NK-92 treated with Interleukin-12 subunit alpha and Interleukin-12 subunit beta, amount 100 ng/mL, for 24 hours (cell line): ENCODE data around the gene ACOT2.
"Not testable (repeated sequence)": the region's sequence is repeated elsewhere in the genome, so short reads cannot be mapped to it uniquely, and the experiment has no call there.

Source experiments
- DNase-seq: peaks from one replicate; lab custom pipeline; 2025; lab: John Stamatoyannopoulos, UW

ACOT2 gene

DNA sequence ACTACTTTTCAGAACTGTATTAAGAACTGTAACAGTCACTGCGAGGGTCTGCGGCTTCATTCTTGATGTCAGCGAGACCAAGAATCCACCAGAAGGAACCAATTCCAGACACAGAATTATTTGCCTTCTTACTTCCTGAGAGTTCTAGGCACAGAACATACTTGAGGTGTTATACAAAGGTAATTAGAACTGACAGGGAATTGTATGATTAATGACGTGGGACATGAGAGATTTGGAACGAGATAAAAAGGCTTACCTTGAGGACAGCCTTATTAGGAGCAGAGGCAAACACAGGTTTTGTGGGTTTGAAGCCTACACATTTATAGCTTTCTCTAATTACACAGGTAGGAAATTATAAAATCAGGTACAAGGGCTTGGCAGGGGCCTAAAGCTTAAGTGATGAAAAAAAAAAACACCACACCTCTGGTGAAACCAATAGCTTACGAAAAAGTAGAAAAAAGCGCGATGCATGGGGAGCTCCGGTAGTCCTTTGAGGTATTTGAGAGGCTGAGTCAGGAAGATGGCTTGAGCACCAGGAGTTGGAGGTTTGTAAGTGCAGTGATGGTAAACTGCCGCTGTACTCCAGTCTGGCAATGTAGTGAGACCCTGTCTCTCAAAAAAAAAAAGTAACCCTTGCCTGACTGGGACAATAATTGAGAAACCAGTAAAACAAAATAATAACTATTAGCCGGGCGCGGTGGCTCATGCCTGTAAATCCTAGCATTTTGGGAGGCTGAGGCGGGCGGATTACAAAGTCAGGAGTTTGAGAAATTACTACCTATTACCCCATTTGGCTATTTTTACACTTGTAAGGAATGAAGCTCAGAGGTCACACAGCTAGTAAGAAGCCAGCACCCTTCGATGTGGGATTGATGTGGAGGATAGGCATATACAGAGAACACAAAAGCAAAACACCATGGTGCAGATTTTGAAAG lies 795 bp upstream of the ACOT2 start:
- no peak for DNase-seq

DNA sequence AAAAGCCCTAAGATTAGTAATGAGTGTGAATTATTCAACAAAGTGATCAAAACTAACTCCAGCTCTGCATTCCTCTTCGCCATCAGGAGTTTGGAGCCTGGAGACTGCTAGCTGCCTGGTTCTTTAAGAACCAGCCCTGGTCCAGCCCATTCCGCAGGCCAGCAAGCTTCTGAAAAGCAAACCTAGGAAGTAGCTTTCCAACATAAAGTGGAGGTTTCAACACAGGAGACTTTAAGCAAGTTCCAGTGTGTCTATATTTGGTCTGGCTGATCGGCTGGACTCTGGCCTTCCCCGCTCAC lies 178 bp upstream of the ACOT2 start:
- DNase-seq: not testable (repeated sequence)

DNA sequence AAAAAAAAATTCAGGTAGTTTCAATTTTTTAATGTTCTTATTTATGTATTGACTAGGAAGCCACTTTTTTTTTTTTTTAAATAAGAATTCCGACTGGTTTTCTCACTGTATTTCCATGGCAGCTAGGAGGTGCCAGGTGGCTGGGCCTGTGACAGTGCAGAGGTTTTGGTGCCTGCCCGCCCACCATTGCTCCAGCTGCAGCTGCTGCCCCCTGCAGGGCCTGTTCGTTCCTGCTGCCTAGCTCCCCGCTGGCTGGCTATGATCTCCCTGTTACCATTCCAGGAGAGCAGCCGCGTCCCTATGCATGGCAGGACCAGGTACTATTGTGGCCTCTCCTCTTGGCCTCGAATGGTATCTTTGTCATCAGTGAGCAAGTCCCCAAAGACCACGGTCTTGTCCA lies 1.9 kb downstream of the ACOT2 start:
- DNase-seq: peak; percentile 43

DNA sequence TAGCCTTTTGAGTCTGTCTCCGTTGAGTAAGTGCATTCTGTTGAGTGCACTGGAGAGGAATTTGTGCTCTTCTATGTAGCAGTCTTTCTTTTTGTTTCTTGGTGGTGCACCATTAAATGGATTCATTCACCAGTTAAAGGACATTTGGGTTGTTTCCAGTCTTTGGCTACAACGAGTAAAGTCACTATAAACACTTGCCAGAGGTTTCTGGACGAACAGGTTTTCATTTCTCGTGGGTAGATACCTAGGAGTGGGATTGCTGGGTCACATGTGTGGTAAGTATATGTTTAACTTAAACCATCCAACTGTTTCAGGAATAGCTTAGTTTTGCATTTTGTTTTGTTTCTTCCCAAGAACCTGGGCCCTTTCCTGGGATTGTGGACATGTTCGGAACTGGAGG lies 4.0 kb downstream of the ACOT2 start:
- not testable (repeated sequence) for DNase-seq

DNA sequence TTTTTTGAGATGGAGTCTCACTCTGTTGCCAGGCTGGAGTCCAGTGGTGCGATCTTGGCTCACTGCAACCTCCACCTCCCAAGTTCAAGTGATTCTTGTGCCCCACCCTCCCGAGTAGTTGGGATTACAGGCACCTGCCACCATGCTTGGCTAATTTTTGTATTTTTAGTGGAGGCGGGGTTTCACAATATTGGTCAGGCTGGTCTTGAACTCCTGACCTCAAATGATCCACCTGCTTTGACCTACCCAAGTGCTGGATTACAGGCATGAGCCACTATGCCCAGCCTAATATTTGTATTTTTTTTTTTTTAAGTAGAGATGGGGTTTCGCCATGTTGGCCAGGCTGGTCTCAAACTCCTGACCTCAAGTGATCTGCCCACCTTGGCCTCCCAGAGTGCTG lies 4.7 kb downstream of the ACOT2 start:
- not testable (repeated sequence) for DNase-seq

DNA sequence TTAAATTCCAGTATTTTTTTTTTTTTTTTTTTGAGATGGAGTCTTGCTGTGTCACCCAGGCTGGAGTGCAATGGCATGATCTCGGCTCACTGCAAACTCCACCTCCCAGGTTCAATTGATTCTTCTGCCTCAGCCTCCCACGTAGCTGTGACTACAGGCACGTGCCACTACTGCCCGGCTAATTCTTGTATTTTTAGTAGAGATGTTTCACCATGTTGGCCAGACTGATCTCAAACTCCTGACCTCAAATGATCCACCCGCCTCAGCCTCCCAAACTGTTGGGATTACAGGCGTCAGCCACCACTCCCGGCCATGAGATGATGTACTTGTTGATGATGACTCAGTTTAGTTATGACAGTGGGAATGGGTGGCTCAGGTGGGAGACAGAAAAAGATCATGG lies 5.2 kb downstream of the ACOT2 start:
- not testable (repeated sequence) for DNase-seq

DNA sequence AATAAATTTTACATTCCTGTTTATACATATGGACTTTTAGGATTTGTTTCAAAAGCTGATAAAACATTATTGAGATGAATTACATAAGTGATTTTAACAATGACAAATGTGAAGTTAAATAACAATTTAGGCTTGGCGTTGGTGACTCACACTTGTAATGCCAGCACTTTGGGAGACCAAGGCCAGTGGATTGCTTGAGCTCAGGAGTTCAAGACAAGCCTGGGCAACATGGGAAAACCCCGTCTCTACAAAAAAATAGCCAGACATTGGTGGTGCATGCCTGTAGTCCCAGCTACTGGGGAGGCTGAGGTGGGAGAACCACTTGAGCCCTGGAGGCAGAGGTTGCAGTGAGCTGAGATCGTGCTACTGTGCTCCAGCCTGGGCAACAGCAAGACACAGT lies 7.4 kb downstream of the ACOT2 start:
- DNase-seq: no peak

DNA sequence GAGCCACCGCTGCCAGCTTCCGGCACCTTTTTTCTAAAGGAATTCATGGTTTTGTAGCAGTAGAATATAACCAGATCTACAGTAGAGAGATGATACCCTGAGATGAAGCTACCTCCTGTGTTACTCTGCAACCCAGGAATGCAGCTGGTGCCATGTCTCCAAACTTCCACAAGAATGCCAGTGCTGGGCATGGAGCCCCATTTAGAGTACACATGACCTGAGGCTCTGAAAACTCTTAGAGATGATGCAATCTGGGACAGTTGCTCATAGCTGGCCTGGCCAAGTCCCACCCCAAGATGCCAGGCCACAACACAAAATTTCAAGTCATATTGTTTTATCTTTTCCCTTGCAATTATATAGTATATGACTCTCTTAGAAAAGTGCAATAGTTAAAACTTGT lies 8.2 kb downstream of the ACOT2 start:
- not testable (repeated sequence) for DNase-seq

DNA sequence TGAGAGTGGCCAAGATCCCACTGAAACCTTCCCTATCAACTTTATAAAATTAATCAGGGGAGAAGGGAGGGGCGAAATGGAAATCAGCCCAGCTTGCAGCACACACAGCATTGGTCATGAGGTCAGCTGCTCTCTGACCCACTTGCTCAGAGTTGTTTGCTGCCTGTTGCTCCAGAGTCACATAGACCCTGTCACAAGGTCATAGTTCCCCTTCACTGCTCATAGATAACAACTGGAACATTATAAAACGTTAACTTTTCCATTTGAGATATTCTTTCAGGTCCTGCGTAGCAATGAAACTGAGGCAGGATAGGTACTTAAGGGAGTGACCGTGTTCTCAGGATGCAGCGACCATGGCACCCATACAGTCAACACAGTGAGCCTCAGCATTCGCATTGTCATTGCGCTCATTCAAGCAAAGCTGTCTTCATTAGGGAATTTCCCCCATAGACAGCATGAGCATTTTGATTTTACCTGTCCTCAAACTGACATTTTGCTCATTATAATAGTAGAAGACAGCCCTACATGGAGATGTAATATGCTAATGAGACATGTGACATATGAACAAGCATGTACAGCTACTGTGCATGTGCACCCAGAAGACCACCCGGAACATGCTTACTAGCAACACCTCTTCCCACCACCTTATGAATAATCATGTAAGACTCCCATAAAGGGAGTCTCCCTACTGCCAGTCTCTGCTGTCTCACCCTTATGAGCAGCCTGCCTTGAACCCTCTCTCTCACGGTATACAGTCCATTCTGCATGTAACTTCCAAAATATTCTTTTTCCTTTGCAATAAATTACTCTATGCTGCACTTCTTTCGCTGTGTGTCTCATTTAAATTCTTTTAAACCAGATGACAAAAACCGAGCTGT lies 13.3 kb downstream of the ACOT2 start:
- DNase-seq: not testable (repeated sequence)

DNA sequence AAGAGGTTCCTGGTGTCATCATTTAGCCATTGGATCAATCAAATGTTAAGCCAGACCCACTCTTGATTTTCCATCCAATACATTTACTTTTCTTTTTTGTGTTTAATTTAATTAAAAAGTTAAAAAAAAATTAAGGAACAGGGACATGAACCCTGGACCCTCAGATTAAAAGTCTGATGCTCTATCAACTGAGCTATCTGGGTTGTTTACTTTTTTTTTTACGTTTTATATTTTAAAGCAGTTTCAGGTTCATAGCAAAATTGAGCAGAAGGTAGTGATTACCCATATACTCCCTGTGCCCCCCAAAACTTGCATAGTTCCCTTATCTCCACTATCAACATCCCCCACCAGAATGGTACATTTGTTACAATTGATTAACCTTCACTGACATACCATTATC lies 19.7 kb downstream of the ACOT2 start:
- no peak for DNase-seq

DNA sequence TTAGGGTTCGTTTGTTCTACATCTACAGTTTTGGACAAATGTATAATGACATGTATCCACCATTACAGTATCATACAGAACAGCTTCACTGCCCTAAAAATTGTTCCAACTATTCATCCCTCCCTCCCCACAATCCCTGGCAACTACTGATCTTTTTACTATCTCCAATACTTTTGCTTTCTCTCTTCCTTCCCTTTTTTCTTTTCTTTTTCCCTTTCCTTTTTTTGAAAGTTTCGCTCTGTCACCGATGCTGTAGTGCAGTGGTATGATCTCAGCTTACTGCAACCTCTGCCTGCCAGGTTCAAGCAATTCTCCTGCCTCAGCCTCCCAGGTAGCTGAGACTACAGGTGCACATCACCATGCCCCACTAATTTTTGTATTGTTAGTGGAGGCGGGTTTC lies 20.1 kb downstream of the ACOT2 start:
- DNase-seq: no peak

DNA sequence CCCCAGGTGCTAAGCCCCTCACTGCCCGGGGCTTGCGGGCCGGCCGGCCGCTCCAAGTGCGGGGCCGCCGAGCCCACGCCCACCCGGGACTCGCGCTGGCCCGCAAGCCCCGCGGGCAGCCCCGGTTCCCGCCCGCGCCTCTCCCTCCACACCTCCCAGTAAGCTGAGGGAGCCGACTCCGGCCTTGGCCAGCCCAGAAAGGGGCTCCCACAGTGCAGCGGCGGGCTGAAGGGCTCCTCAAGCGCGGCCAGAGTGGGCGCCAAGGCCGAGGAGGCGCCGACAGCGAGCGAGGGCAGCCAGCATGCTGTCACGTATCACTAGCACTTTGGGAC lies 21.6 kb downstream of the ACOT2 start:
- DNase-seq: not testable (repeated sequence)

DNA sequence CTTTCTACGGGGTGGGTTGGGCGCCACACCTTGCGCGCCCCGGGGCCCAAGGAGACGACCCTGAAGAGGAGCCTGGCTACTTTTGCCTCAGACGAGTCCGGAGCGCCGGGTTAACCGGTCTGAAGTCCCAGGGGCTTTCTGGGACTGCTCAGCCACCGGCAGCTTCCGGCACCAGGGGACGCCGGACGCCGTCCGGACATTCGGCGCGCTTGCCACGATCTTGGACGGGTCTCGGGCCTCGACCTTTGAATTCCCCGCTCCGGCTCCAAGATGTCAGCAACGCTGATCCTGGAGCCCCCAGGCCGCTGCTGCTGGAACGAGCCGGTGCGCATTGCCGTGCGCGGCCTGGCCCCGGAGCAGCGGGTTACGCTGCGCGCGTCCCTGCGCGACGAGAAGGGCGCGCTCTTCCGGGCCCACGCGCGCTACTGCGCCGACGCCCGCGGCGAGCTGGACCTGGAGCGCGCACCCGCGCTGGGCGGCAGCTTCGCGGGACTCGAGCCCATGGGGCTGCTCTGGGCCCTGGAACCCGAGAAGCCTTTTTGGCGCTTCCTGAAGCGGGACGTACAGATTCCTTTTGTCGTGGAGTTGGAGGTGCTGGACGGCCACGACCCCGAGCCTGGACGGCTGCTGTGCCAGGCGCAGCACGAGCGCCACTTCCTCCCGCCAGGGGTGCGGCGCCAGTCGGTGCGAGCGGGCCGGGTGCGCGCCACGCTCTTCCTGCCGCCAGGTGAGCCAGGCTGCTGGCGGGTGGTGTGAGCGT lies 22.9 kb downstream of the ACOT2 start, which contains the start of gene ACOT4:
TSS of gene ACOT4 (plus strand) at position 184 of the 760 bp plus-strand sequence. CDS start at position 271, 87 bp downstream.
- no peak for DNase-seq

DNA sequence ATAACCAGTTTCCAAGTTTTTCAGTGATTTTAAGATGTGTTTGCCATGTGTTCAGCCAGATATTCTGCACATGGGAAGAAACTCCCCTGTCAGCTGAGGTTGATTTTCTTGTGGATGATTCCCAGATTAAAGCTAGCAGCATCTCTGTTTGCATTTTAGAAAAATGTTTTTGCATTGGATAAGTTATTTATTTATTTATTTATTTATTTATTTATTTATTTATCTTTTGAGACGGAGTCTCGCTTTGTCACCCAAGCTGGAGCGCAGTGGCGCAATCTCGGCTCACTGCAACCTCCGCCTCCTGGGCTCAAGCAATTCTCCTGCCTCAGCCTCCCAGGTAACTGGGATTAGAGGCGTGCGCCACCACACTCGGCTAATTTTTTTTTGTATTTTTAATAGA lies 25.5 kb downstream of the ACOT2 start:
- DNase-seq: no peak

DNA sequence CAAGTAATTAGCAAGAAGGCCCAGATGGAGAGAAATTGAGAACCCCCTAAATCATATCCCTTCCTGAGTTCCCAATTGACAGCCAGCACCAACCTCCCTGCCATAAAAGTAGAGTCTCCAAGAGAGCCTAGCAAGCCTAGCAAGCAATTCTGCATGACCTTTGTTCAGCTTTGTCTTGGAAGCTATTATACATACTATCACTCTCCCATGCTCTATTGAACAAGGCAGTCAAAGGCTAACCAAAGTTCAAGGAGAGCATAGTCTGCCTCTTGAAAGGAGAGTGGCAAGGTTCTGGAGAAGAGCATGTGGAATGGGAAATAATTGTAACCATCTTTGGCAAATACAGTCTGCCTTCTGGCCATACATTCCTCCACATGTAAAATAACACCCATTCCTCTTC lies 30.5 kb downstream of the ACOT2 start:
- DNase-seq: no peak

DNA sequence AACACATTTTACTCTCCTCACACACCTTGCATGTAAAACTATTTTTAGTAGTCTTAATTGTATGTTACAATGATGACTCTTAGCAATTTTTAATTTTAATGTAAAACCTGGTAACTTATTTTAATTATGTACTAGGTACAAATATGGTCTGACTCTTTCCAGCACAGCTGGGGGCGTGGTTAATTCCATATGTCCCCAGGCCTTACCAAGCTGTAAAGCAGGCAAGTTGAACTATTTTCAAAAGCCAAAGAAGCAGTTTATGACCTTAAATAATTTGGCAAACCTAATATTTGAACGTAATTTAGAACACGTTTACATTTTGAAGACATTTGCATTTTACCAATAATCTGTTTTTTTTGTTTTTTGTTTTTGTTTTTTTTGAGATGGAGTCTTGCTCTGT lies 34.0 kb downstream of the ACOT2 start:
- no peak for DNase-seq

DNA sequence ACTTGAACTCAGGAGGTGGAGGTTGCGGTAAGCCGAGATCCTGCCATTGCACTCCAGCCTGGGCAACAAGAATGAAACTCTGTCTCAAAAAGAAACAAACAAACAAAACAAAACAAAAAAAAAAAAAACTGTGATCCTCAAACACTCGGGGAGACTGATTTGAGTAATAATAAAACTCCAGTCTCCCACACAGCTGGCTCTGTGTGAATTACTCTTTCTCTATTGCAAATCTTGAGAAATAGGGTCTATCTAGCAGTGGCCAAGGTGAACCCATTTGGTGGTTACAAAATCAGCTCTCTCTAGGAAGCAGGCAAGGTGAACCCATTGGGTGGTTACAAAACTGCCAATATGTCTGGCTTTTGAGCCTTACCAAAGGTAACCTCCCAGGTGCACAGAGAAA lies 37.3 kb downstream of the ACOT2 start:
- no peak for DNase-seq

DNA sequence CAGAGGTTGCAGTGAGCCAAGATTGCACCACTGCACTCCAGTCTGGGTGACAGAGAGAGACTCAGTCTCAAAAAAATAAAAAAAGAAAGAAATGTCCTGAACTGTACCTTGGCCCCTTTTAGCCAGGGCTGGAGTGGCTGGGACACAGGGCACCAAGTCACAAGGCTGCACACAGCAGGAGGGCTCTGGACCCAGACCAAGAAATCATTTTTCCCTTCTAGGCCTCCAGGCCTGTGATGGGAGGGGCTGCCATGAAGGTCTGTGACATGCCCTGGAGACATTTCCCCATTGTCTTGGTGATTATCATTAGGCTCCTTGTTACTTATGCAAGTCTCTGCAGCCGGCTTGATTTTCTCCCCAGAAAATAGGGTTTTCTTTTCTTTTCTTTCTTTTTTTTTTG lies 38.2 kb downstream of the ACOT2 start:
- no peak for DNase-seq

DNA sequence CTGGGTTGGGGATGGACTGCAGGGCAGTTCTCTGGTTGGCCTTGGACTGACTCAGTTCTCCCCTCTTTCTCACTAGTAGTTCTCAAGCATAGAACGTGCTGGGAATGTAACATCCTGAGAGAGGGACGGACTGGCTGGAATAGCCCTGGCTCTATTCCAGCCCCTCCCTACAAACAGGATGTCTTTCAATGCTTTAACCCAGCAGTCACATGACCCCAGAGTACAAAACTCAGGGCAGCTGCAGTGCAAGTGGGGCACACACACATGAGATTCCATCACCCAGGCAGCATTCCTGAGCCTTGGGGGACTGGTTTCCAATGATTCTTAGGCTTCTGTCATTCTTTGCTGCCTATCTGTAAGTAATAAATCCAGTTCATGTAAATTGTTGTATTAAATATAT lies 41.7 kb downstream of the ACOT2 start:
- no peak for DNase-seq

DNA sequence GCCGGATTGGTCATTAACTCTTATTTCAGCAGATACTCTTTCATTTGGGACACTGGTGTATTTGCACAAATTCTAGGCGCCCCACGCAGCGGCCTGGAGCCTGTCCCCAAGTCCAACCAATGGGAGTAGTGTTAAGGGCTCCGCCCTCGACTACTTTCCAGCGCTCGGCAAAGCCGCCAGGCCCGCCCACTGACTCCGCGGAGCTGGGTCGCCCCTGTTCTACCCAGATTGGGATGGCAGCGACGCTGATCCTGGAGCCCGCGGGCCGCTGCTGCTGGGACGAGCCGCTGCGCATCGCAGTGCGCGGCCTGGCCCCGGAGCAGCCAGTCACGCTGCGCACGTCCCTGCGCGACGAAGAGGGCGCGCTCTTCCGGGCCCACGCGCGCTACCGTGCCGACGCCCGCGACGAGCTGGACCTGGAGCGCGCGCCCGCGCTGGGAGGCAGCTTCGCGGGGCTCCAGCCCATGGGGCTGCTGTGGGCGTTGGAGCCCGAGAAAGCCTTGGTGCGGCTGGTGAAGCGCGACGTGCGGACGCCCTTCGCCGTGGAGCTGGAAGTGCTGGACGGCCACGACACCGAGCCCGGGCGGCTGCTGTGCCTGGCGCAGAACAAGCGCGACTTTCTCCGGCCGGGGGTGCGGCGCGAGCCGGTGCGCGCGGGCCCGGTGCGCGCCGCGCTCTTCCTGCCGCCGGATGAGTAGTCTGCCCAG lies 43.5 kb downstream of the ACOT2 start, which contains the start of gene ACOT6:
TSS of gene ACOT6 (plus strand) at position 179 of the 707 bp plus-strand sequence. CDS start at position 234, 55 bp downstream.
- DNase-seq: no peak

DNA sequence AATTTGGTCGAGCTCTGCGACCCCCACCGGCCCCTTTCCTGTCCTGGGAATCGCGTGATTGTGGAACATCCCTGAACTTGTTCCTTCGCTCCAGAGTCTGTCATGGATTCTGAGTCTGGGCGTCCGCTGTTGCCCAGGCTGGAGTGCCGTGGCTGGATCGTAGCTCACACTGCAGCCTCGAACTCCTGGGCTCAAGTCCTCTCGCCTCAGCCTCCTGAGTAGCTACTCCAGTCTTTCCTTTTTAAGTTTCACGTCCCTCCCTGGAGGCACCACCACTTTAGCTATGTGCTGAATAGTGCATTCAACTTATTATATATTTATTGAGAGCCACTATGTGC lies 44.0 kb downstream of the ACOT2 start:
- no peak for DNase-seq
